Spleen (tissue), 11 donors: ENCODE results near the gene SNX1. TPM values are rescaled to one million over a fixed set of nuclear protein-coding genes. Genes with fewer than 3 reads are reported as not detected.

Experiments
- DNase-seq: peaks from one replicate; pipeline ENCODE4 v3.0.0-alpha.2; 2020
- H3K27ac ChIP-seq, 8 donors: fragments of 200-600 bp; sonication (generic) in 7 of 8; 1 replicate in 4 of 8; 2 replicates in 4 of 8; pipeline versions ENCODE4 v1.5.0 to v1.8.0; 2016 to 2021; ENCODE audit warnings: inconsistent platforms in 4 of 8, mild to moderate bottlenecking in 4 of 8, moderate library complexity in 1 of 8
- H3K27me3 ChIP-seq, 7 donors: fragments of 200-600 bp; sonication (generic) in 6 of 7; replicated peaks in 1 of 7; 1 replicate in 4 of 7; 2 replicates in 3 of 7; pipeline versions ENCODE4 v1.5.0 to v1.8.0; 2016 to 2021; ENCODE audit warnings: inconsistent platforms in 3 of 7, mild to moderate bottlenecking in 1 of 7
- H3K36me3 ChIP-seq, 6 donors: fragments of 200-600 bp; sonication (generic) in 5 of 6; 1 replicate in 4 of 6; 2 replicates in 2 of 6; pipeline versions ENCODE4 v1.5.0 to v1.8.0; 2016 to 2021; ENCODE audit warnings: inconsistent platforms in 2 of 6
- H3K4me1 ChIP-seq, 6 donors: fragments of 200-600 bp; sonication (generic) in 5 of 6; 1 replicate in 3 of 6; 2 replicates in 3 of 6; pipeline versions ENCODE4 v1.5.0 to v1.8.0; 2016 to 2021; ENCODE audit warnings: inconsistent platforms in 3 of 6
- H3K4me3 ChIP-seq, 8 donors: fragments of 200-600 bp; sonication (generic) in 7 of 8; 1 replicate in 4 of 8; 2 replicates in 4 of 8; pipeline versions ENCODE4 v1.5.0 to v1.8.0; 2016 to 2021; ENCODE audit warnings: inconsistent platforms in 4 of 8, mild to moderate bottlenecking in 4 of 8, moderate library complexity in 2 of 8
- H3K9me3 ChIP-seq, 8 donors: fragments of 200-600 bp; sonication (generic) in 7 of 8; 1 replicate in 4 of 8; 2 replicates in 4 of 8; pipeline versions ENCODE4 v1.5.0 to v1.8.0; 2016 to 2021; ENCODE audit warnings: inconsistent platforms in 4 of 8
- POLR2A ChIP-seq, 3 donors: fragments of 450-650 bp; IDR thresholded peaks; one replicate each; pipeline ENCODE4 v1.5.1; 2017; ENCODE audit warnings: antibody characterized with exemption in 3 of 3, mild to moderate bottlenecking in 1 of 3
- POLR2AphosphoS5 ChIP-seq, 3 donors: sonication (generic); formaldehyde crosslinking; IDR thresholded peaks; one replicate each; pipeline ENCODE4 v1.5.1; 2017; ENCODE audit warnings: antibody characterized with exemption in 3 of 3
- WGBS, 5 donors: extraction: QIAGEN DNeasy Blood & Tissue Kit in 3 of 5; methylation state at CpG; one replicate each; pipeline versions ENCODE4 v1.1.5 to v1.1.7; 2013 to 2018; 5-methylcytosine and 5-hydroxymethylcytosine counted together
- intact Hi-C: fragments of 100-400 bp; cut with DNase I; formaldehyde crosslinking; loops from one replicate; pipeline ENCODE4 v1.15.0; 2023; ENCODE audit warnings: low total_unique reads
- polyA plus RNA-seq, 3 donors: library from polyadenylated mRNA; stranded (reverse); fragments of 200-250 nt; gene quantifications; one replicate each; pipeline ENCODE4 v1.2.1, GENCODE V29; 2013
- total RNA-seq, 7 donors: library from RNA; depleted of rRNA in 3 of 7; stranded (reverse); fragments of >200 nt in 3 of 7; fragmentation: NEBNext Ultra II Directional in 4 of 7; extraction: Animal tissue kit (Norgen Biotek cat#: 25700) in 4 of 7; gene quantifications; one replicate each; pipeline versions ENCODE4 v1.1.0 to v1.2.1, GENCODE V29; 2016 to 2021
- TF ChIP-seq, protein P1 (sequence below), 11 experiments: fragments of 200-600 bp in 7 of 11; fragments of 450-650 bp in 4 of 11; sonication (generic) in 4 of 11; IDR thresholded peaks in 8 of 11; conservative IDR thresholded peaks in 3 of 11; 1 replicate in 7 of 11; 2 replicates in 4 of 11; pipeline versions ENCODE4 v1.4.0 to v1.8.0; 2016 to 2021; ENCODE audit warnings: antibody characterized with exemption in 11 of 11, inconsistent platforms in 4 of 11, mild to moderate bottlenecking in 1 of 11
- donor health status: healthy with polysubstance abuse.
- donor health status: DM: no; HTN: no; CAD: no; lungs with moderate emphysema.
- donor health status: DM: no; HTN: no; CAD: no.
- donor health status: Bipolar disorder and iron deficiency.
- donor health status: healthy.
- donor health status: DM: no; HTN: no; CAD: no.
- donor health status: DM: yes; HTN: yes; CAD: no.

SNX1 gene
- total and polyA plus RNA-seq, 10 donors: 45.5 to 161 (median 112) TPM

DNA sequence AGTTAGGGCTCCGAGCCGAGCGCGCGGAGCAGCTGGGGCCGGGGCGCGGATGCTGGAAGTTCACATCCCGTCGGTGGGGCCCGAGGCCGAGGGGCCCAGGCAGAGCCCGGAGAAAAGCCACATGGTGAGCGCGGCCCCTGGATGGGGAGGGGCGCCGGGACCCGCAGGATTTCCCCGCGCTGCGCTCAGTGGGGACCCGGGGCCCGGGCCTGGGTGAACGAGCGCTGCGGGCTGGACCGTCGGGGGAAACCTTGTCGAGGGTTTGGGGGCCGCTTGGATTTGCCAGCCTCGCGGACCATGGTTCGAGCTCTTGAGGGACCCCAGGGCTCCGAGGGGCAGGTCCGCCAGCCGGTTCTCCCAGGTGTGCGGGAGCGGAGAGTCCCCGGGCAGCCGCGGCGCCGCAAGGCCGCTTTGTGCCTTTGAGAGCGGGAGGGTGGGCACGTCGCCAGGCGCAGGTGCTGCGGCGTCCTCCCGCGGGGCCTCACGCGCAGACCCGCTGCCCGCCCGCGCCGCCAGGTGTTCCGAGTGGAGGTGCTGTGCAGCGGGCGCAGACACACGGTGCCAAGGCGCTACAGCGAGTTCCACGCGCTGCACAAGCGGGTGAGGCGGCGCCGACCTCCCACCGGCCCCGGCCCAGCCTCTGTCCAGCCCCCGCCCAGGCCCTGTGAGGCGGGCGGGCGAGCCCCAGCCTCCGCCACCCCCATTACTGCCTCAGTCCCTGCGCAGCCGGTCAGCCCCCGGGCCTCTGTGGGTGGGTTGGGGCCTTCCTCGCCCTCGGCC, 56.1 kb downstream of the SNX1 start, which contains the start of gene SNX22:
SNX22 (plus strand) TSS at position 5 of the 780 bp plus-strand sequence; CDS start at position 50, 45 bp downstream.
- Histone ChIP-seq H3K4me3 (peak within 1 kb of the TSS; percentile 41 to 73 (median 61)), H3K36me3 (peaks cover 0 to 37% (median 31%) of the 10 kb centered on the region in 6 donors), H3K4me1 (peaks cover 17 to 61% (median 52%) of the 10 kb centered on the region in 6 donors), H3K27ac (peak within 1 kb of the TSS in 7 of 8 donors; percentile 7 to 85 (median 64)), H3K27me3 (peaks cover 0 to 29% (median 21%) of the 10 kb centered on the region in 7 donors), H3K9me3 (no peaks in the 10 kb centered on the region)
- 1 to 2% (median 1%) methylated on average over 23 to 83 of the region's 83 CpGs for WGBS, 5 donors
- TF ChIP-seq POLR2AphosphoS5 (IDR thresholded peaks at IDR 0.05) (peak; percentile 49 to 79 (median 76)), POLR2A (IDR thresholded peaks at IDR 0.05) (peak in 1 of 3 donors; percentile 36)
- TF ChIP-seq, protein P1, sequence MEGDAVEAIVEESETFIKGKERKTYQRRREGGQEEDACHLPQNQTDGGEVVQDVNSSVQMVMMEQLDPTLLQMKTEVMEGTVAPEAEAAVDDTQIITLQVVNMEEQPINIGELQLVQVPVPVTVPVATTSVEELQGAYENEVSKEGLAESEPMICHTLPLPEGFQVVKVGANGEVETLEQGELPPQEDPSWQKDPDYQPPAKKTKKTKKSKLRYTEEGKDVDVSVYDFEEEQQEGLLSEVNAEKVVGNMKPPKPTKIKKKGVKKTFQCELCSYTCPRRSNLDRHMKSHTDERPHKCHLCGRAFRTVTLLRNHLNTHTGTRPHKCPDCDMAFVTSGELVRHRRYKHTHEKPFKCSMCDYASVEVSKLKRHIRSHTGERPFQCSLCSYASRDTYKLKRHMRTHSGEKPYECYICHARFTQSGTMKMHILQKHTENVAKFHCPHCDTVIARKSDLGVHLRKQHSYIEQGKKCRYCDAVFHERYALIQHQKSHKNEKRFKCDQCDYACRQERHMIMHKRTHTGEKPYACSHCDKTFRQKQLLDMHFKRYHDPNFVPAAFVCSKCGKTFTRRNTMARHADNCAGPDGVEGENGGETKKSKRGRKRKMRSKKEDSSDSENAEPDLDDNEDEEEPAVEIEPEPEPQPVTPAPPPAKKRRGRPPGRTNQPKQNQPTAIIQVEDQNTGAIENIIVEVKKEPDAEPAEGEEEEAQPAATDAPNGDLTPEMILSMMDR (IDR thresholded peaks at IDR 0.05 in 8 of 11, conservative IDR thresholded peaks at IDR 0.05 in 3 of 11): no peak
- intact Hi-C loops: no loop called here
- peak; percentile 86 for DNase-seq

DNA sequence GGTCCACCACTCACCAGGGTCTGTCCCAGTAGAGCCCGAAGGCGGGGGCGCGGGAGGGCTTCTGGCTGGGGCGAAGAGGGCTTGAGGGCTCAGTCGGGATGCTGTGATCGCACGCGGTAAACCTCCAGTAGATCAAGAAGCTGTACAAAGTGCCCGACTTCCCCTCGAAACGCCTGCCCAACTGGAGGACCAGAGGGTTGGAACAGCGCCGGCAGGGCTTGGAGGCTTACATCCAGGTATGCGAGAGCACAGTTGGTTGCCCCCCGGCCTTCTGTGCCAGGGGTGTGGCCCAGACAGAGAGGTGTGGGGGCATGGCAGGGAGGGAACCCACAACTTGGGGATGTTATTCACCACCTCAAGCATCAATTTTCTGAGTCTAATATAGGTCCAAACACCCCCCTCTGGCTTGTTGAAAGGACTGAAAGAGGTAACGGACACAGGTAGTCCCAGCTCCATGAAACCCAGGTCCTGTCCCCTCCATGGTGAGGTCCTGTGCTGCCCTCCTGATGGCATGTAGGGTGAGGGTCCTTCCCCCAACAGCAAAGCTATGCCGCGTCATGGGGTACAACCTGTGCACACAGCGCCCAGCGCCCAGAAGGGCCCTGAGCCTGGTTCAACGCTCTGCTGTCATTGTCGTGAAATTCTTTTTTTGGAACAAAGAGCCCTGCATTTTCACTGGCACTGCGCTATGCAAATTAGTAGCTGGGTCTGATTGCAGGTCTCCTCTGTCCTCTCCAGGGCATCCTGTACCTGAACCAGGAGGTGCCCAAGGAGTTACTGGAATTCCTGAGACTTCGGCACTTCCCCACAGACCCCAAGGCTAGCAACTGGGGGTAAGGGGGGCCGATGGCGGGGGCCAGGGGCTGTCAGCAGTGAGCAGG, 57.0 kb downstream of the SNX1 start:
- Histone ChIP-seq H3K36me3 (peaks cover 0 to 42% (median 39%) of the 10 kb centered on the region in 6 donors), H3K4me1 (peaks cover 17 to 69% (median 56%) of the 10 kb centered on the region in 6 donors), H3K4me3 (peak overlapping the region; percentile 41 to 73 (median 61)), H3K27ac (peak overlapping the region in 6 of 8 donors; percentile 4 to 85 (median 69)), H3K9me3 (no peaks in the 10 kb centered on the region), H3K27me3 (peaks cover 0 to 29% (median 21%) of the 10 kb centered on the region in 7 donors)
- WGBS, 5 donors: 15 to 28% (median 22%) methylated on average over 13 to 27 of the region's 27 CpGs
- no peak for DNase-seq
- intact Hi-C loops: no loop called here
- TF ChIP-seq POLR2A (IDR thresholded peaks at IDR 0.05) (no peak), POLR2AphosphoS5 (IDR thresholded peaks at IDR 0.05) (peak in 1 of 3 donors; percentile 55)
- TF ChIP-seq, protein P1 (IDR thresholded peaks at IDR 0.05 in 8 of 11, conservative IDR thresholded peaks at IDR 0.05 in 3 of 11): no peak

DNA sequence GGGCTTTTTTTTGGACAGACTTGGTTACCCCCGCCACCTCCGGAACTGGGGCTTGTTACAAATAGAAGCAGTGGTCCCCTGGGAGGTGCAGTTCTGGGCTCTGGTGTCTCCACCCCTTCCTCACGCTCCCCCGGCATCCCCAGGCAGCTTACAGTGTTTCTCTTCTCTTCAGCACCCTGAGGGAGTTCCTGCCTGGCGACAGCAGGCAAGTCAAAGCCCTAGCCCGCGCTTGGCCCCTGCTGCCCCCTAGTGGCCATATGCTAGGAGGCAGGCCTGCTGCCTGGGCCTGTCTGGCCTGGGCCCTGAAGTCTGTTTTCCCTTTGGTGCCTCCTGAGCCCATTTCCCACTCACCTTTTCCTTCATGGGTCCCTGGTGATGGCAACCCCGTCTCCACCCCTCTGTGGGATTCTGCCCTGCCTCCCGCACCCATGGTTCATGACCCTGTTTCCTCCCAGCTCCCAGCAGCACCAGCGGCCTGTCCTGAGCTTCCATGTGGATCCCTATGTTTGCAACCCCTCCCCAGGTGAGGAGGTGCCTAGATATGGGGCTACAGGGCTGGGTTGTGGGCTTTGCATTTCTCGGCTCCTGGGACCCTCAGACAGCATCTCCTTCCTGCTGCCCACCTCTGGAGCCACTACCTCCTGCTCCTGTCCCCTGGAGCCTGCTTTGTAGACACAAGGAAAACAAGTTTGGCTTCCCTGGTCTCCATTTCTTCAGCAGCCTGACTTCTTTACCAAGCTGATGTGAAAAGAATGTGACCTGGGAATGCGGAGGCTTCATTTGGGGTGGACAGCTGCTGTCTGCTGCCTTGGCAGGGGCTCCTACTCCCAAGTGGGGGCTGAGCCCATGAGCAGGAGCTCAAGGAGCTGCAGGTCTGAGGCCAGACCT, 57.9 kb downstream of the SNX1 start:
- H3K4me3 ChIP-seq: peak overlapping the region in 6 of 8 donors; percentile 41 to 73 (median 61)
- H3K9me3 ChIP-seq: no peaks in the 10 kb centered on the region
- H3K27ac ChIP-seq: peak overlapping the region in 6 of 8 donors; percentile 13 to 85 (median 69)
- peaks cover 0 to 29% (median 21%) of the 10 kb centered on the region in 7 donors for H3K27me3 ChIP-seq
- TF ChIP-seq POLR2AphosphoS5 (IDR thresholded peaks at IDR 0.05) (peak; percentile 85 to 91 (median 86)), POLR2A (IDR thresholded peaks at IDR 0.05) (no peak)
- TF ChIP-seq, protein P1 (IDR thresholded peaks at IDR 0.05 in 8 of 11, conservative IDR thresholded peaks at IDR 0.05 in 3 of 11): peak; percentile 95 to 100 (median 99)
- peak; percentile 99 for DNase-seq
- peaks cover 0 to 51% (median 49%) of the 10 kb centered on the region in 6 donors for H3K36me3 ChIP-seq
- H3K4me1 ChIP-seq: peaks cover 17 to 79% (median 66%) of the 10 kb centered on the region in 6 donors
- intact Hi-C loops: no loop called here
- 20 to 25% (median 22%) methylated on average over 12 of the region's 12 CpGs for WGBS, 5 donors
